Lower leg skin (tissue), 4 donors: ENCODE measurements around the gene CSTF1. TPM values are rescaled to one million over a fixed set of nuclear protein-coding genes. Genes with fewer than 3 reads are reported as not detected.

Experiments
- DNase-seq, 2 donors: peaks; one replicate each; pipeline ENCODE4 v3.0.0-alpha.2; 2019; ENCODE audit warnings: low spot score in 2 of 2
- H3K4me3 ChIP-seq: fragments of 200-600 bp; sonication (generic); 2 replicates; pipeline ENCODE4 v1.5.1; 2017; ENCODE audit warnings: mild to moderate bottlenecking, low read depth; ENCODE audit not compliant: poor library complexity, severe bottlenecking
- POLR2A ChIP-seq, 2 donors: fragments of 450-650 bp; IDR thresholded peaks; one replicate each; pipeline ENCODE4 v1.6.1; 2016 to 2017; ENCODE audit warnings: antibody characterized with exemption in 2 of 2, mild to moderate bottlenecking in 1 of 2, moderate library complexity in 1 of 2
- WGBS, 2 donors: methylation state at CpG; one replicate each; pipeline ENCODE4 v1.1.5; 2018; 5-methylcytosine and 5-hydroxymethylcytosine counted together
- intact Hi-C: fragments of 100-400 bp; cut with DNase I; formaldehyde crosslinking; loops from one replicate; pipeline ENCODE4 v1.15.0; 2023; ENCODE audit warnings: low total_unique reads
- total RNA-seq, 4 donors: library from RNA; depleted of rRNA; stranded (reverse); fragments of >200 nt; gene quantifications; one replicate each; pipeline ENCODE4 v1.1.0, GENCODE V29; 2016
- TF ChIP-seq, protein P1 (sequence below), 3 donors: fragments of 450-650 bp; IDR thresholded peaks; one replicate each; pipeline ENCODE4 v1.5.1; 2016; ENCODE audit warnings: antibody characterized with exemption in 3 of 3, mild to moderate bottlenecking in 3 of 3, moderate library complexity in 2 of 3

CSTF1 gene
- total RNA-seq = 10 to 100 TPM; 29.5 to 41.4 (median 31.6) TPM

DNA sequence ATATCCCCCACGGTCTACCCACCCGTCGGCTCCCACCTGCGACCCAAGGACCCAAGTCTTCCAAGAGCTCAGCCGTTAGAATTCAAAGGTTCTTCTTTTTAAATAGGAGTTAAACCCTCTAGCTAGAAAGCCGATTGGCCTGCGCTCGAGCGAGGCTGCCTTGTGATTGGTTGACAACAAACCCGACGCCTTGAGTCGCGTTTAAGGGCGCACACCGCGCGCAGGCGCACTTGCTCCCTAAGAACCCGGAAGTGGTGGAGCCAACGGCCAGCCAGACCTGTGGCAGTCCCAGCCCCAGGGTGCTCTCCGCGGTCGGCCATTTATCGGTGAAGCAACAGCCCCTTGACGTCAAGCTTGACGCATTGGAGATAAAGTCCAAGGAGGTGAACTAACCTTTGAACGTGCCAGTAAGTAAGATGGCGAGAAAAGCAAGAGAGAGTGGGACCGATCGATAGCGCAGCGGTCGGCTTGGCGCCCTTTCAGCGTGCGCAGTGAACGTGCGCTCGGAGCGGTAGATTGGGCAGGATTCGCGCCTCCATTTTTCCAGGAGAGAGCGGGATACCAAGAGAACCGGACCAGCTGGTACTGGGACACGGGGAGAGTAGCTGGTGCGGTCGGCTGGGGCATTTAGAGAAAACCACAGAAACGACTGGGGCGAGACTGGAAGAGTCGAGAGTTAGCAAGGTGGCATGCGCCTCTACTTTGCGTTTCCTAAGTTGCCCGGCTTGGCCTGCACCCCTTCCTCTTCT, at the start of gene CSTF1, which contains the start of gene AURKA:
Gene CSTF1, plus strand, starts transcription at position 514 of the 749 bp plus-strand sequence. CDS start 2,908 bp downstream, outside the sequence.
Gene AURKA, minus strand, starts transcription at position 84 of the 749 bp plus-strand sequence. CDS start 4,018 bp downstream, outside the sequence.
- WGBS, 2 donors = 0% methylated on average over 51 to 53 of the region's 53 CpGs
- peak; percentile 99 to 100 for DNase-seq
- intact Hi-C loops = no loop called here
- TF ChIP-seq, protein P1, sequence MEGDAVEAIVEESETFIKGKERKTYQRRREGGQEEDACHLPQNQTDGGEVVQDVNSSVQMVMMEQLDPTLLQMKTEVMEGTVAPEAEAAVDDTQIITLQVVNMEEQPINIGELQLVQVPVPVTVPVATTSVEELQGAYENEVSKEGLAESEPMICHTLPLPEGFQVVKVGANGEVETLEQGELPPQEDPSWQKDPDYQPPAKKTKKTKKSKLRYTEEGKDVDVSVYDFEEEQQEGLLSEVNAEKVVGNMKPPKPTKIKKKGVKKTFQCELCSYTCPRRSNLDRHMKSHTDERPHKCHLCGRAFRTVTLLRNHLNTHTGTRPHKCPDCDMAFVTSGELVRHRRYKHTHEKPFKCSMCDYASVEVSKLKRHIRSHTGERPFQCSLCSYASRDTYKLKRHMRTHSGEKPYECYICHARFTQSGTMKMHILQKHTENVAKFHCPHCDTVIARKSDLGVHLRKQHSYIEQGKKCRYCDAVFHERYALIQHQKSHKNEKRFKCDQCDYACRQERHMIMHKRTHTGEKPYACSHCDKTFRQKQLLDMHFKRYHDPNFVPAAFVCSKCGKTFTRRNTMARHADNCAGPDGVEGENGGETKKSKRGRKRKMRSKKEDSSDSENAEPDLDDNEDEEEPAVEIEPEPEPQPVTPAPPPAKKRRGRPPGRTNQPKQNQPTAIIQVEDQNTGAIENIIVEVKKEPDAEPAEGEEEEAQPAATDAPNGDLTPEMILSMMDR (IDR thresholded peaks at IDR 0.05) = no peak
- TF ChIP-seq POLR2A (IDR thresholded peaks at IDR 0.05) = no peak
- H3K4me3 ChIP-seq = peak within 1 kb of the TSS; percentile 74

DNA sequence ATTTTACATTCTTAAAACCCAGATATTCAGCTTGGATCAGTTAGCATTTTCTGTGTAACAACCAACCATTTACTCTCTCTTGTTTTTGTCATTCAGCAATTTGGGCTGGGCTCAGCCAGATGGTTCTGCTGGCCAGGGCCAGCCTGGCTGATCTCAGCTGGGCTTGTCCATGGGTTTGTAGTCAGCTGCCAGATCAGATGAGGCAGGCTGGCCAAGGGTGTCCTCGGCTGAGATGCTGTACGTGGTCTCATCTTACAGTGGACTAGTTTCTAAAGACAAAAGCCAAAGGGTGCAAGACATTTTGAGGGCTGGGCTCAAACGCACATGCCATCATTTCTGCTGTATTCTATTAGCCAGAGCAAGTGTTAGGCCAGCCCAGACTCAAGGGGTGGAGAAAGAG, 49.7 kb upstream of the CSTF1 start:
- no peak for DNase-seq
- TF ChIP-seq, protein P1 (IDR thresholded peaks at IDR 0.05) = no peak
- TF ChIP-seq POLR2A (IDR thresholded peaks at IDR 0.05) = no peak
- WGBS, 2 donors = 54 to 56% methylated on average over 3 of the region's 3 CpGs
- H3K4me3 ChIP-seq = no peak overlapping the region
- intact Hi-C loops = loop anchor here (5.0 kb wide), 1 partner anchor 140 kb away; no protein-coding TSS in a partner anchor

DNA sequence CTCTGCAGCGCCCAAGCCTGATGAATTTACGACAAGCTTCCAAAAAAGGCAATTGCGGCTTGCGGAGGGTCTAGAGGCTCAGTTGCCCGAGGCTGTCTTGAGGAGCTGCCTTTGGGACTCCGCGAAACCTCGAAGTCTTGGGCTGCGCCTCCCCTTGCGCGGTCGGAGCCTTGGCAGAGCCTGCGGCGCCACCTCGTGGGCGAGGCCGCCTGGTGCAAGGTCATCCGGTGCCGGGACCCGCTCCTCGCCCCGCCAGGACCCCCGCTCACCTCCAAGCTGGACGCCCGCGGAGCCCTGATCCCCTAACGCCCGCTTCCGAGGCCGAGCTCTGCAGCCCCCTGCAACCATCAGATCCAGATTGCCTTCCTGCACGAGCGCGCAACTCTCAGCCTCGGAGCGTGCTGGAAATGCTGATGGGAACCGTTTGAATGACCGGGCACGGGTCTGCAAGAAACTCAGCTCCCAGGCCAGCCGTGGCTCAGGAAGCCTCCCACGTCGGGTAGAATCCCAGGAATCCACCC, 48.5 kb upstream of the CSTF1 start:
- no peak overlapping the region for H3K4me3 ChIP-seq
- WGBS, 2 donors = 1 to 3% methylated on average over 32 to 40 of the region's 41 CpGs
- no peak for DNase-seq
- TF ChIP-seq POLR2A (IDR thresholded peaks at IDR 0.05) = no peak
- intact Hi-C loops = loop anchor here (5.0 kb wide), 1 partner anchor 142 kb away; no protein-coding TSS in a partner anchor

DNA sequence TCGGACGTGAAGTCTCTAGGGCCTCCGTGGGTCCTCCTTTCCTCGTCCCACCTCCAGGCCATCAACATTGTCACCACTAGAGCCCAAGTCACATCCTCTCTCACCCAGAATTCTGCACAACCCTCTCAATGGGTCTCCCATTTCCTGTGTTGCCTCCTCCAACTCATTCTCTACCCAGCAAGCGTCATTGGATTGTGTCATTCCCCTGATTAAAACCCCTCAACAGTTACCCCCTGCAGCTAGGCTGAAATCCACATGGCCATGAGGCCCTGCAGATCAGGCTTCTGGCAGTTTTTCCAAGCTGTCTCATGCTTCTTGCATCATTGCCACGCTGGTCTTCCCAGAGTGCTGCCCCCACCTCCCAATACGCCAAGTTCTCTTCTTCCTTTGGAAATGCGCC, 46.5 kb upstream of the CSTF1 start:
- DNase-seq = no peak
- WGBS, 2 donors = 82 to 85% methylated on average over 8 of the region's 8 CpGs

GRCh38 chr20:56347628-56348304, 44.7 kb upstream of the CSTF1 start:
- H3K4me3 ChIP-seq = no peak overlapping the region
- 71 to 73% methylated on average over 13 of the region's 13 CpGs for WGBS, 2 donors
- no peak for TF ChIP-seq POLR2A (IDR thresholded peaks at IDR 0.05)
- TF ChIP-seq, protein P1 (IDR thresholded peaks at IDR 0.05) = no peak
- intact Hi-C loops = no loop called here
- no peak for DNase-seq

More for the DNA sequence above, 46.5 kb upstream of the CSTF1 start:
- intact Hi-C loops = no loop called here
- no peak for TF ChIP-seq POLR2A (IDR thresholded peaks at IDR 0.05)
- TF ChIP-seq, protein P1 (IDR thresholded peaks at IDR 0.05) = no peak
- no peak overlapping the region for H3K4me3 ChIP-seq

DNA sequence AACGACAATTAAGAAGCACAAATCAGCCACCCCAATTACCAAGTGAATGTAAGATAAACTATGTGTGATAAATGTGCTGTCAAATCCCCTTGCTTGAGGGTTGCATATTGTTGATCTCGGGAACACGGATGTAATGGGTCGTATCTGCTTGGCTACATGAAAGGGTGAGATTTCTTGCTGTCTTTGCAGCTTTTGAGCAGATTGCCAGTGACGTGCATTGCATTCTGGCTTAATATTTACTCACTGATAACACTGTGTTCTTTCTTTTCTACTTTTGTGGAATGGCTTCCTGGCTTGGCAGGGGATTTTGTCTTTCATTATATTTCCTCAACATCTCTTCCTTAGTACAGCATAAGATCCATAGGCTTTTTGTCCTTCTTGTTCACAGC, 44.1 kb upstream of the CSTF1 start:
- WGBS, 2 donors = 18 to 20% methylated on average over 5 of the region's 5 CpGs
- DNase-seq = no peak
- no peak overlapping the region for H3K4me3 ChIP-seq
- intact Hi-C loops = no loop called here
- TF ChIP-seq, protein P1 (IDR thresholded peaks at IDR 0.05) = no peak
- TF ChIP-seq POLR2A (IDR thresholded peaks at IDR 0.05) = no peak
